ENCODE measurements around the gene KRTAP19-7. TPM values are rescaled to one million over a fixed set of nuclear protein-coding genes. Genes with fewer than 3 reads are reported as not detected.

Gene KRTAP19-7
- total and polyA plus RNA-seq, 2 of the 8 experiments (the other 6 are each of a cell fraction or from before 2014, with no cell fraction given), result not detected

Small RNAs within 50 kb of the gene (small RNA-seq; reads per million reads assigned to genes)
- not detected for gene AP000567.1 (ENCODE audit: insufficient read depth)
- gene KRTAP19-10P (ENCODE audit: insufficient read depth), result not detected
- not detected for gene KRTAP19-11P (ENCODE audit: insufficient read depth)
- gene KRTAP22-1 (ENCODE audit: insufficient read depth), result not detected
- gene KRTAP22-2 (ENCODE audit: insufficient read depth), result not detected

Other genes starting within 250 kb of the KRTAP19-7 start
- not detected in 2 replicates for gene KRTAP26-1, start 241.0 kb downstream of the KRTAP19-7 start, total RNA-seq (2021; fragmentation: NEBNext Ultra II Directional; extraction: Animal tissue kit (Norgen Biotek cat#: 25700))
- gene KRTAP26-1, start 241.0 kb downstream of the KRTAP19-7 start, polyA plus RNA-seq (2011; rRNA removed), result not detected in 2 replicates
- not detected in 2 replicates for gene KRTAP27-1, start 223.6 kb downstream of the KRTAP19-7 start, total RNA-seq (2021; fragmentation: NEBNext Ultra II Directional; extraction: Animal tissue kit (Norgen Biotek cat#: 25700))
- gene KRTAP27-1, start 223.6 kb downstream of the KRTAP19-7 start, polyA plus RNA-seq (2011; rRNA removed), result not detected in 2 replicates
- not detected in 2 replicates for gene KRTAP23-1, start 212.7 kb downstream of the KRTAP19-7 start, total RNA-seq (2021; fragmentation: NEBNext Ultra II Directional; extraction: Animal tissue kit (Norgen Biotek cat#: 25700))
- not detected in 2 replicates for gene KRTAP23-1, start 212.7 kb downstream of the KRTAP19-7 start, polyA plus RNA-seq (2011; rRNA removed)
- not detected in 2 replicates for gene KRTAP13-2, start 189.0 kb downstream of the KRTAP19-7 start, total RNA-seq (2021; fragmentation: NEBNext Ultra II Directional; extraction: Animal tissue kit (Norgen Biotek cat#: 25700))
- gene KRTAP13-2, start 189.0 kb downstream of the KRTAP19-7 start, polyA plus RNA-seq (2011; rRNA removed), result not detected in 2 replicates
- gene KRTAP13-1, start 165.3 kb downstream of the KRTAP19-7 start, total RNA-seq (2021; fragmentation: NEBNext Ultra II Directional; extraction: Animal tissue kit (Norgen Biotek cat#: 25700)), result not detected in 2 replicates
- gene KRTAP13-1, start 165.3 kb downstream of the KRTAP19-7 start, polyA plus RNA-seq (2011; rRNA removed), result not detected in 2 replicates
- gene KRTAP13-3, start 135.4 kb downstream of the KRTAP19-7 start, total RNA-seq (2021; fragmentation: NEBNext Ultra II Directional; extraction: Animal tissue kit (Norgen Biotek cat#: 25700)), result not detected in 2 replicates
- not detected in 2 replicates for gene KRTAP13-3, start 135.4 kb downstream of the KRTAP19-7 start, polyA plus RNA-seq (2011; rRNA removed)
- gene KRTAP13-4, start 131.1 kb downstream of the KRTAP19-7 start, total RNA-seq (2021; fragmentation: NEBNext Ultra II Directional; extraction: Animal tissue kit (Norgen Biotek cat#: 25700)), result 0.42 TPM in 1 of 2 replicates, not detected in the other
- gene KRTAP13-4, start 131.1 kb downstream of the KRTAP19-7 start, polyA plus RNA-seq (2011; rRNA removed), result 0.64 and 1.2 TPM in 2 replicates
- gene KRTAP15-1, start 121.0 kb downstream of the KRTAP19-7 start, total RNA-seq (2021; fragmentation: NEBNext Ultra II Directional; extraction: Animal tissue kit (Norgen Biotek cat#: 25700)), result not detected in 2 replicates
- gene KRTAP15-1, start 121.0 kb downstream of the KRTAP19-7 start, polyA plus RNA-seq (2011; rRNA removed), result not detected in 2 replicates
- gene KRTAP19-1, start 80.9 kb downstream of the KRTAP19-7 start, total RNA-seq (2021; fragmentation: NEBNext Ultra II Directional; extraction: Animal tissue kit (Norgen Biotek cat#: 25700)), result not detected in 2 replicates
- not detected in 2 replicates for gene KRTAP19-1, start 80.9 kb downstream of the KRTAP19-7 start, polyA plus RNA-seq (2011; rRNA removed)
- not detected in 2 replicates for gene KRTAP19-2, start 73.9 kb downstream of the KRTAP19-7 start, total RNA-seq (2021; fragmentation: NEBNext Ultra II Directional; extraction: Animal tissue kit (Norgen Biotek cat#: 25700))
- not detected in 2 replicates for gene KRTAP19-2, start 73.9 kb downstream of the KRTAP19-7 start, polyA plus RNA-seq (2011; rRNA removed)
- gene KRTAP19-3, start 69.3 kb downstream of the KRTAP19-7 start, total RNA-seq (2021; fragmentation: NEBNext Ultra II Directional; extraction: Animal tissue kit (Norgen Biotek cat#: 25700)), result not detected in 2 replicates
- gene KRTAP19-3, start 69.3 kb downstream of the KRTAP19-7 start, polyA plus RNA-seq (2011; rRNA removed), result not detected in 2 replicates
- gene KRTAP19-4, start 64.1 kb downstream of the KRTAP19-7 start, total RNA-seq (2021; fragmentation: NEBNext Ultra II Directional; extraction: Animal tissue kit (Norgen Biotek cat#: 25700)), result not detected in 2 replicates
- gene KRTAP19-4, start 64.1 kb downstream of the KRTAP19-7 start, polyA plus RNA-seq (2011; rRNA removed), result not detected in 2 replicates
- gene KRTAP19-5, start 59.2 kb downstream of the KRTAP19-7 start, total RNA-seq (2021; fragmentation: NEBNext Ultra II Directional; extraction: Animal tissue kit (Norgen Biotek cat#: 25700)), result not detected in 2 replicates
- gene KRTAP19-5, start 59.2 kb downstream of the KRTAP19-7 start, polyA plus RNA-seq (2011; rRNA removed), result not detected in 2 replicates
- not detected in 2 replicates for gene KRTAP19-6, start 19.4 kb downstream of the KRTAP19-7 start, total RNA-seq (2021; fragmentation: NEBNext Ultra II Directional; extraction: Animal tissue kit (Norgen Biotek cat#: 25700))
- gene KRTAP19-6, start 19.4 kb downstream of the KRTAP19-7 start, polyA plus RNA-seq (2011; rRNA removed), result not detected in 2 replicates
- not detected in 2 replicates for gene KRTAP22-2, start 29.1 kb upstream of the KRTAP19-7 start, total RNA-seq (2021; fragmentation: NEBNext Ultra II Directional; extraction: Animal tissue kit (Norgen Biotek cat#: 25700))
- gene KRTAP22-2, start 29.1 kb upstream of the KRTAP19-7 start, polyA plus RNA-seq (2011; rRNA removed), result not detected in 2 replicates
- not detected in 2 replicates for gene KRTAP6-3, start 31.1 kb upstream of the KRTAP19-7 start, total RNA-seq (2021; fragmentation: NEBNext Ultra II Directional; extraction: Animal tissue kit (Norgen Biotek cat#: 25700))
- not detected in 2 replicates for gene KRTAP6-3, start 31.1 kb upstream of the KRTAP19-7 start, polyA plus RNA-seq (2011; rRNA removed)
- not detected in 2 replicates for gene KRTAP6-2, start 37.6 kb upstream of the KRTAP19-7 start, total RNA-seq (2021; fragmentation: NEBNext Ultra II Directional; extraction: Animal tissue kit (Norgen Biotek cat#: 25700))
- gene KRTAP6-2, start 37.6 kb upstream of the KRTAP19-7 start, polyA plus RNA-seq (2011; rRNA removed), result not detected in 2 replicates
- gene KRTAP22-1, start 39.8 kb upstream of the KRTAP19-7 start, total RNA-seq (2021; fragmentation: NEBNext Ultra II Directional; extraction: Animal tissue kit (Norgen Biotek cat#: 25700)), result not detected in 2 replicates
- not detected in 2 replicates for gene KRTAP22-1, start 39.8 kb upstream of the KRTAP19-7 start, polyA plus RNA-seq (2011; rRNA removed)
- gene KRTAP6-1, start 52.6 kb upstream of the KRTAP19-7 start, total RNA-seq (2021; fragmentation: NEBNext Ultra II Directional; extraction: Animal tissue kit (Norgen Biotek cat#: 25700)), result not detected in 2 replicates
- not detected in 2 replicates for gene KRTAP6-1, start 52.6 kb upstream of the KRTAP19-7 start, polyA plus RNA-seq (2011; rRNA removed)
- gene KRTAP20-1, start 55.1 kb upstream of the KRTAP19-7 start, total RNA-seq (2021; fragmentation: NEBNext Ultra II Directional; extraction: Animal tissue kit (Norgen Biotek cat#: 25700)), result not detected in 2 replicates
- not detected in 2 replicates for gene KRTAP20-1, start 55.1 kb upstream of the KRTAP19-7 start, polyA plus RNA-seq (2011; rRNA removed)
- gene KRTAP20-4, start 59.3 kb upstream of the KRTAP19-7 start, total RNA-seq (2021; fragmentation: NEBNext Ultra II Directional; extraction: Animal tissue kit (Norgen Biotek cat#: 25700)), result not detected in 2 replicates
- not detected in 2 replicates for gene KRTAP20-4, start 59.3 kb upstream of the KRTAP19-7 start, polyA plus RNA-seq (2011; rRNA removed)
- gene KRTAP20-2, start 73.9 kb upstream of the KRTAP19-7 start, total RNA-seq (2021; fragmentation: NEBNext Ultra II Directional; extraction: Animal tissue kit (Norgen Biotek cat#: 25700)), result not detected in 2 replicates
- not detected in 2 replicates for gene KRTAP20-2, start 73.9 kb upstream of the KRTAP19-7 start, polyA plus RNA-seq (2011; rRNA removed)
- not detected in 2 replicates for gene KRTAP20-3, start 81.5 kb upstream of the KRTAP19-7 start, total RNA-seq (2021; fragmentation: NEBNext Ultra II Directional; extraction: Animal tissue kit (Norgen Biotek cat#: 25700))
- gene KRTAP20-3, start 81.5 kb upstream of the KRTAP19-7 start, polyA plus RNA-seq (2011; rRNA removed), result not detected in 2 replicates
- gene KRTAP21-3, start 157.5 kb upstream of the KRTAP19-7 start, total RNA-seq (2021; fragmentation: NEBNext Ultra II Directional; extraction: Animal tissue kit (Norgen Biotek cat#: 25700)), result not detected in 2 replicates
- not detected in 2 replicates for gene KRTAP21-3, start 157.5 kb upstream of the KRTAP19-7 start, polyA plus RNA-seq (2011; rRNA removed)
- gene KRTAP21-2, start 185.9 kb upstream of the KRTAP19-7 start, total RNA-seq (2021; fragmentation: NEBNext Ultra II Directional; extraction: Animal tissue kit (Norgen Biotek cat#: 25700)), result not detected in 2 replicates
- not detected in 2 replicates for gene KRTAP21-2, start 185.9 kb upstream of the KRTAP19-7 start, polyA plus RNA-seq (2011; rRNA removed)
- not detected in 2 replicates for gene KRTAP21-1, start 194.1 kb upstream of the KRTAP19-7 start, total RNA-seq (2021; fragmentation: NEBNext Ultra II Directional; extraction: Animal tissue kit (Norgen Biotek cat#: 25700))
- gene KRTAP21-1, start 194.1 kb upstream of the KRTAP19-7 start, polyA plus RNA-seq (2011; rRNA removed), result not detected in 2 replicates